HCT116 (cell line): ENCODE results near the gene HSPB7.

Experiments
- EGR1 ChIP-seq: IDR thresholded peaks from 2 replicates; pipeline ENCODE4 v1.6.1; 2012; ENCODE audit warnings: low read depth
- ELF1 ChIP-seq: IDR thresholded peaks from 2 replicates; pipeline ENCODE4 v1.6.1; 2012; ENCODE audit warnings: low read depth, borderline replicate concordance
- EZH2 ChIP-seq: fragments of 200-600 bp; sonication (generic); IDR thresholded peaks from 2 replicates; pipeline ENCODE4 v1.6.1; 2017; ENCODE audit warnings: antibody characterized with exemption, mixed run types
- POLR2A ChIP-seq: IDR thresholded peaks from 2 replicates; pipeline ENCODE4 v1.7.0; 2011; ENCODE audit warnings: borderline replicate concordance; ENCODE audit not compliant: insufficient read depth, insufficient read length; ENCODE audit errors: extremely low read depth
- POLR2AphosphoS5 ChIP-seq: IDR thresholded peaks from 2 replicates; pipeline ENCODE4 v1.6.1; 2011; ENCODE audit warnings: mild to moderate bottlenecking, low read depth, low read length, moderate library complexity
- RAD21 ChIP-seq: IDR thresholded peaks from 2 replicates; pipeline ENCODE4 v1.6.1; 2012; ENCODE audit warnings: low read depth, mild to moderate bottlenecking
- SIN3A ChIP-seq: IDR thresholded peaks from 2 replicates; pipeline ENCODE4 v1.6.1; 2012; ENCODE audit warnings: low read depth
- SP1 ChIP-seq: IDR thresholded peaks from 2 replicates; pipeline ENCODE4 v1.6.1; 2012; ENCODE audit warnings: low read depth
- YY1 ChIP-seq: IDR thresholded peaks from 2 replicates; pipeline ENCODE4 v1.6.1; 2011; ENCODE audit warnings: low read length, low read depth, moderate library complexity, mild to moderate bottlenecking; ENCODE audit not compliant: insufficient replicate concordance; ENCODE audit errors: extremely low read depth
- ZFX ChIP-seq: fragments of 450-650 bp; IDR thresholded peaks from 2 replicates; pipeline ENCODE4 v1.6.1; 2017
- TF ChIP-seq, protein P1 (sequence below), 3 experiments: fragments of 200-600 bp in 1 of 3; sonication (generic) in 1 of 3; IDR thresholded peaks in 2 of 3; conservative IDR thresholded peaks in 1 of 3; 2 replicates each; pipeline ENCODE4 v1.5.1; 2012 to 2017; ENCODE audit warnings: low read depth in 2 of 3, low read length in 2 of 3, antibody characterized with exemption in 1 of 3, borderline replicate concordance in 1 of 3, control low read depth in 1 of 3, mild to moderate bottlenecking in 1 of 3, mixed read lengths in 1 of 3, mixed run types in 1 of 3, moderate library complexity in 1 of 3; ENCODE audit not compliant: insufficient read depth in 1 of 3
- TF ChIP-seq, protein P2 (sequence below): IDR thresholded peaks from 2 replicates; pipeline ENCODE4 v1.6.1; 2012

DNA sequence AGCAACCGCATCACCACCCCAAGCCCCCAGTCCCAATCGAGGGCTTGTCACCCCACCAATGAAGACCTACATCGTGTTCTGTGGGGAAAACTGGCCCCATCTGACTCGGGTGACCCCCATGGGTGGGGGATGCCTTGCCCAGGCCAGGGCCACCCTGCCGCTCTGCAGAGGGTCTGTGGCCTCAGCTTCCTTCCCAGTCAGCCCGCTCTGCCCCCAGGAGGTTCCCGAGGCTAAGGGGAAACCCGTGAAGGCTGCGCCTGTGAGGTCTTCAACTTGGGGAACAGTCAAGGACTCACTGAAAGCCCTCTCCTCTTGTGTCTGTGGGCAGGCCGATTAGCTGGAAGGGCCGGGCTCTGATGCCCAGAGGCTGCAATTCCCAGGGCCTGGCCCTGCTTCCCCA is 11.8 kb downstream of the HSPB7 start:
- TF ChIP-seq SIN3A (no peak), POLR2A (no peak), YY1 (no peak), ZFX (no peak), EGR1 (no peak), POLR2AphosphoS5 (no peak), ELF1 (no peak), EZH2 (no peak), RAD21 (no peak), SP1 (no peak)
- TF ChIP-seq, protein P1, sequence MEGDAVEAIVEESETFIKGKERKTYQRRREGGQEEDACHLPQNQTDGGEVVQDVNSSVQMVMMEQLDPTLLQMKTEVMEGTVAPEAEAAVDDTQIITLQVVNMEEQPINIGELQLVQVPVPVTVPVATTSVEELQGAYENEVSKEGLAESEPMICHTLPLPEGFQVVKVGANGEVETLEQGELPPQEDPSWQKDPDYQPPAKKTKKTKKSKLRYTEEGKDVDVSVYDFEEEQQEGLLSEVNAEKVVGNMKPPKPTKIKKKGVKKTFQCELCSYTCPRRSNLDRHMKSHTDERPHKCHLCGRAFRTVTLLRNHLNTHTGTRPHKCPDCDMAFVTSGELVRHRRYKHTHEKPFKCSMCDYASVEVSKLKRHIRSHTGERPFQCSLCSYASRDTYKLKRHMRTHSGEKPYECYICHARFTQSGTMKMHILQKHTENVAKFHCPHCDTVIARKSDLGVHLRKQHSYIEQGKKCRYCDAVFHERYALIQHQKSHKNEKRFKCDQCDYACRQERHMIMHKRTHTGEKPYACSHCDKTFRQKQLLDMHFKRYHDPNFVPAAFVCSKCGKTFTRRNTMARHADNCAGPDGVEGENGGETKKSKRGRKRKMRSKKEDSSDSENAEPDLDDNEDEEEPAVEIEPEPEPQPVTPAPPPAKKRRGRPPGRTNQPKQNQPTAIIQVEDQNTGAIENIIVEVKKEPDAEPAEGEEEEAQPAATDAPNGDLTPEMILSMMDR (IDR thresholded peaks at IDR 0.05 in 2 of 3, conservative IDR thresholded peaks at IDR 0.05 in 1 of 3; ENCODE audit: borderline replicate concordance in 1 of 3, insufficient read depth in 1 of 3, low read depth in 2 of 3, low read length in 2 of 3), result no peak
- TF ChIP-seq, protein P2, sequence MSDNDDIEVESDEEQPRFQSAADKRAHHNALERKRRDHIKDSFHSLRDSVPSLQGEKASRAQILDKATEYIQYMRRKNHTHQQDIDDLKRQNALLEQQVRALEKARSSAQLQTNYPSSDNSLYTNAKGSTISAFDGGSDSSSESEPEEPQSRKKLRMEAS, result no peak
